GM11168 (cell line): Measurements from ENCODE around the gene GJD3.
"Not testable (repeated sequence)": the region's sequence is repeated elsewhere in the genome, so short reads cannot be mapped to it uniquely, and the experiment has no call there.

Experiments
- in situ Hi-C: fragments of 300-500 bp; cut with MboI; formaldehyde crosslinking; loops from one replicate; pipeline ENCODE4 v1.12.0; 2022; ENCODE audit warnings: low sequenced_read_pairs; ENCODE audit not compliant: unreplicated experiment

The GJD3 gene, protein sequence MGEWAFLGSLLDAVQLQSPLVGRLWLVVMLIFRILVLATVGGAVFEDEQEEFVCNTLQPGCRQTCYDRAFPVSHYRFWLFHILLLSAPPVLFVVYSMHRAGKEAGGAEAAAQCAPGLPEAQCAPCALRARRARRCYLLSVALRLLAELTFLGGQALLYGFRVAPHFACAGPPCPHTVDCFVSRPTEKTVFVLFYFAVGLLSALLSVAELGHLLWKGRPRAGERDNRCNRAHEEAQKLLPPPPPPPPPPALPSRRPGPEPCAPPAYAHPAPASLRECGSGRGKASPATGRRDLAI

DNA sequence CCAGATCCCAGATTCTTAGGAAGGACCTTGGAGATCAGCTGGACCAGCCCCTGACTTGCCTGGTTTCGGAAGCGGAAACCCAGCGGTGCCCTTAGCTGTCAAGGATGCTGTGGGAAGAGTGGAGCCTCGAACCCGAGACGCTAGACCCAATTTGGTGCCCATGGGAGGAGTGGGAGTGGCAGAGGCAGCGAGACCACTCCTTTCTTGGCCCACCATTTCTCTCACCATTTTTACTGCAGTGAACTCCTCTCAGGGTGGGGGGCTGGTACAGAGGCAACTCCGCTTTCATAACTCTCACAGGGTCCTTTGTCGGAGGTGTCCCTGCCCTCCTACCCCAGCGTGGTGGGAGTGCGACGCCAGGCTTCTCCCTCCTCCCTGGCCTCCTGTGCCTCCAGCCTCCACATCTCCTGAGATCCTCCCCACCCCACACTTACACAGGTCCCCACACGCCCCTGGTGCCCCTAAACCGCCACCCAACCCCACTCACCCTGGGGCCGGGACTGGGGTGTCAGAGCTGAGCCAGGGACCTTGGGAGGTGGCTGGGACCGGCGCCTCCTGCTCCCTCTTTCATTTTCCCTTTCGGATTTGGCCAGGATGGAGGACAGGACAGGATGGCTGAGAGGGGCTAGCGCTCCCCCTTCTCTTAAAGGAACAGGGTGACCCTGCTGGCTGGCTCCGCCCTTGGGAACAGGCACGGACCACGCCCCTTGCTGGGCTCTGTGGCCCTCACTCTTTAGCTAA lies at the start of gene GJD3:
Gene GJD3 (minus strand): TSS at position 617 of the 741 bp plus-strand sequence. CDS start 922 bp downstream, outside the sequence.
- in situ Hi-C loops, result loop anchor here (10.0 kb wide), 1 partner anchor 171 kb away; no protein-coding TSS in a partner anchor

DNA sequence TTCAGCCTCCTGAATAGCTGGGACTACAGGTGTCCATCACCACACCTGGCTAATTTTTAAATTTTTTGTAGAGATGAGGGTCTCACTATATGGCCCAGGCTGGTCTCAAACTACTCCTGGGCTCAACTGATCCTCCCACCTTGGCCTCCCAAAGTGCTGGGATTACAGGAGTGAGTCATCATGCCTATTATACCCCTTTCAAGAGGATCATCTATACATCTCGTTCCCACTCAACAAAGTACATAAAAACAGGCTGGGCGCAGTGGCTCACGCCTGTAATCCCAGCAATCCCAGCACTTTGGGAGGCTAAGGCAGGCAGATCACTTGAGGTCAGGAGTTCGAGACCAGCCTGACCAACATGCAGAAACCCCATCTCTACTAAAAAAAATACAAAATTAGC lies 49.8 kb upstream of the GJD3 start:
- in situ Hi-C loops, result loop anchor here (10.0 kb wide), 1 partner anchor 120 kb away; no protein-coding TSS in a partner anchor

DNA sequence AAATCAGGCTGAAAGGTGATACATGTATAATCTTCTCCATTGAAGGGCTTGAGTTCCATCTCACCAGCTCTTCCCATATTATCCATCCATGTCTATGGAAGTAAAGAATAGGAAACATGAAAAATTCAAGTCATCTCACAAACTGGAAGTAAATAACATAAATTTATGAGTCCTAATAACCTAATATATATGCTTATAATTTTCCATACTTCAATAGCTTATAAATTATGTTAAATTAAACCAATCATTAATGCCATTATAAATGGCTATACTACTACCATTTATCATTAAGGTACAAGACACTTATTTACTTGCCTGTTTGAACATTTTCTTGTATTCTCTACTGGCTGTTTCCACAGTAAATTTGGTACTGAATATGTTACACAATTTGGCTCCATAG lies 48.3 kb upstream of the GJD3 start:
- in situ Hi-C loops, result loop anchor here (10.0 kb wide), 1 partner anchor 118 kb away; no protein-coding TSS in a partner anchor

DNA sequence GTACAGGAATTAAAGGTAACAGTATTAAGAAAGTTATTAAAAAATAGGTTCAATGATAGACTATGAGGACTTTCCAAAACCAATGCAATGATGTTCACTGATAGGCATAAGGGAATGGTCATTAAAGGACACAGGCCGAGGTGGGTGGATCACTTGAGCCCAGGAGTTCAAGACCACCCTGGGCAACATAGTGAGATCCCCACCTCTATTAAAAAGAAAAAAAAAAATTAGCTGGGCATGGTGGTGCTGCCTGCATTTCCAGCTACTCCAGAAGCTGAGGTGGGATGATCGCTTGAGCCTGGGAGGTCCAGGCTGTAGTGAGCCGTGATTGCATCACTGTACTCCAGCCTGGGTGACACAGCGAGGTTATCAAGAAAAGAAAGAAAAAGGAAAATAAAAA lies 47.3 kb upstream of the GJD3 start:
- in situ Hi-C loops, result loop anchor here (10.0 kb wide), 1 partner anchor 117 kb away; no protein-coding TSS in a partner anchor

DNA sequence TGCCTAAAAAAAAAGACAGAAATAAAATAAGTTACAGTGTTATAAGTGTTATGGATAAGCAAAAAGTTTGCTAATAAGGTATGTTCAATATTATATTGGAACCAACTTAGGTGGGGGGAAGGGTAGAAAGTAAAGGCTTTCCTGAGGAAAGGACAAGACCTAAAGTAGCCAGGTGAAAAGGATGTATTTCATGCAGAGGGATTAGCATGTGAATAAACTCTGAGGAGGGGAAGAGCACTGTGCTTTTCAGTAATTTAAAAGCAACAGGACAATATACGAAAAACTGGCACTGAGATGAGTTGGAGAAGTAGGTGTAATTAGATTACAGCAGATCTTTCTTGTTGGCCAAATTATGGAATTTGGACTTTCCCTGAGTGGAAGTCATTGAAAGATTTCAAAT lies 45.5 kb upstream of the GJD3 start:
- in situ Hi-C loops, result loop anchor here (10.0 kb wide), 1 partner anchor 115 kb away; no protein-coding TSS in a partner anchor

DNA sequence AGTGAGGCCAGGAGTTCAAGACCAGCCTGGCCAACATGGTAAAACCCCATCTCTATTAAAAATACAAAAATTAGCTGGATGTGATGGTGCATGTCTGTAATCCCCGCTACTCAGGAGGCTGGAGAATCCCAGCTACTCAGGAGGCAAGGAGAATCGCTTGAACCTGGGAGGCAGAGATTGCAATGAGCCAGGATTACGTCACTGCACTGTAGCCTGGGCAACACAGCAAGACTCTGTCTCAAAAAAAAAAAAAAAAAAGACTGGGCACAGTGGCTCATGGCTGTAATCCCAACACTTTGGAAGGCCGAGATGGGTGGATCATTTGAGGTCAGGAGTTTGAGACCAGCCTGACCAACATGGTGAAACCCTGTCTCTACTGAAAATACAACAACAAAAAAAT lies 45.0 kb upstream of the GJD3 start:
- in situ Hi-C loops, result not testable (repeated sequence)

DNA sequence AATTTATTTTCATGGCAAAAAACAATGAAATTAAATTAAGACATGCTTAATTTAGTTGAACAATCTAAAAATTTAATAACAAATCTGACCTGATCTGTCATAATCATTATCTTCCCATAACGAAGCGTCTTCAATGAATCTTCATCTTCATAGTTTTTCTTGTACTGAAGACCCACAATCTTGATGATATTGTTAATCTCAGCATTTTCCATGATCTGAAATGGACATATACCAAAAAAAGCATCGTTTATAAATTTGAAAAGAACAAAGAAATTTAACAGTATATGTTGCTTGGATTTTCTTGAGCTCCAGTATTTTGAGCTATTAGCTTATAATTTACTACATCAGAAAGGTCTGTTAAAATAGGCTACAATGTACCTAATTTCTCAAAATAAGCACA lies 42.9 kb upstream of the GJD3 start:
- in situ Hi-C loops, result no loop called here

DNA sequence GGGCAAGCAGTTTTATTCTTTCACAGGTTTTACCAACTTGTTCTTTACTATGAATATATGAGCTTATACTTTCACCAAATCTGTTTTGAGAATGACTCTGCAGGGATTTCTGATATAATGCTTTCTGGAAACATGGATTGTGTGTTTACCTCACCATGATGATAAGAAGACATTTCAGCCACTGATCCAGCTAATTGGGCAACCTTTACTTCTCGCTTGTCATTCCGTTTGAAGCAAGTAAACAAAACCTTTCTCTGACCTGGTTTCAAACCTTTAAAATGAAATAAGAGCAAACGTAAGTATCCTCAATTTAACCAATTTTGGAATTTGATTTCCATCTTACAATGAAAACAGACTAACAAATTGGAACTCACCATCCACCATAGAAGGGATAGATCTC lies 39.5 kb upstream of the GJD3 start:
- in situ Hi-C loops, result no loop called here

DNA sequence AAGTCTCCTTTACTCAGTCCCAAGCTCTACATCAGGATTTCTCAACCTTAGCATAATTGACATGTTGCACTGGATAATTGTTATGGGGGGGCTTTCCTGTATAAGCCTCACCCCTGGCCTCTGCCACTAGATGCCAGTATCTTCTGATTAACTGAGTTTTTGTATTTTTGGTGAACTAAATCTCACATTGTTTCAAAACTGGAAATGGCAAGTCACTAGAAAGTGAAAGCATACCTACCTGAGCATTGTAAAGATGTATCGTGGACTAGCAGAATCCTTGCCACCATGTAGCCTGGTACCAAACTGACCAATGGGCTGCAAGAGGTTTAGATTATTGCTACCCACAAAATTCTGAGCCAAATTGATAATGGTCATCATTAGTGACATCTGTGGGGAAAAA lies 38.1 kb upstream of the GJD3 start:
- in situ Hi-C loops, result no loop called here

DNA sequence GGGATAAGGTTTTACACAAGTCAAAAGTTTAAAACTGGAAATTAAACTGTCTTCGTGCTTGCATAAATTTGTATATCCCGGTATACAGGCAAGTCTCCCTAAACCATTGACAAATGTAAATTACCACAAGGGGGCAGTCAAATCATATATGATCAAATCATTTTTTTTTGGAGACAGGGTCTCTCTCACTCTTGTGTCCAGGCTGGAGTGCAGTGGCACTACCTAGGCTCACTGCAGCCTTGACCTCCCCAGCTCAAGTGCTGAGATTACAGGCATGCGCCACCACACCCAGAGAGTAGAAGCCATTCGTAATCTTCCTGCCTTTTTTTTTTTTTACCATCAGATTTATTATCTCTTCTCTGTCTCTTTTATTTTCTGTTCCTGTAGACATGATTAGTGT lies 34.6 kb upstream of the GJD3 start:
- in situ Hi-C loops, result no loop called here

DNA sequence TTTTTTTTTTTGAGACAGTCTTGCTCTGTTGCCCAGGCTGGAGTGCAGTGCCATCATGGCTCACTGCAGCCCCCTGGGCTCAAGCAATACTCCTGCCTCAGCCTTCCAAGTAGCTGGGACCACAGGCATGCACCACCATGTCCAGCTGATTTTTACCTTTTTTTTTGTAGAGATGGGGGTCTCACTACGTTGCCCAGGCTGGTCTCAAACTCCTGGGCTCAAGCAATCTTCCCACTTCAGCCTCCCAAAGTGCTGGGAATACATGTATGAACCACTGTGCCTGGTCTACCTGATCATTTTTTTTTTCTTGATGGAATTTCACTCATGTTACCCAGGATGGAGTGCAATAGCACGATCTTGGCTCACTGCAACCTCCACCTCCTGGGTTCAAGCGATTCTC lies 22.0 kb upstream of the GJD3 start:
- in situ Hi-C loops, result not testable (repeated sequence)

DNA sequence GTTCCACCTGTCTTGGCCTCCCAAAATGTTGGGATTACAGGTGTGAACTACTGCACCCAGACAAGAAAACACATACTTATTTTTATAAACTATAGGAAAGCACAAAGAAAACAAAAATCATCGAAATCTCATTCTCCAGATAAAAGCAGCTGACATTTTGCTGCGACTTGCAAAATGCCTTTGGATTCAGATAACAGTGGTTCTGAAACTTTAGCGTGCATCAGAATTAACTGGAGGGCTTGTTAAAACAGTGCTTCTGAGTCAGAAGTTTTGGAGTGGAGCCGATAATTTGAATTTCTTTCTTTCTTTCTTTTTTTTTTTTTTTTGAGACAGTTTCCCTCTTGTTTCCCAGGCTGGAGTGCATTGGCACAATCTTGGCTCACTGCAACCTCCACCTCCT lies 17.7 kb upstream of the GJD3 start:
- in situ Hi-C loops, result no loop called here

DNA sequence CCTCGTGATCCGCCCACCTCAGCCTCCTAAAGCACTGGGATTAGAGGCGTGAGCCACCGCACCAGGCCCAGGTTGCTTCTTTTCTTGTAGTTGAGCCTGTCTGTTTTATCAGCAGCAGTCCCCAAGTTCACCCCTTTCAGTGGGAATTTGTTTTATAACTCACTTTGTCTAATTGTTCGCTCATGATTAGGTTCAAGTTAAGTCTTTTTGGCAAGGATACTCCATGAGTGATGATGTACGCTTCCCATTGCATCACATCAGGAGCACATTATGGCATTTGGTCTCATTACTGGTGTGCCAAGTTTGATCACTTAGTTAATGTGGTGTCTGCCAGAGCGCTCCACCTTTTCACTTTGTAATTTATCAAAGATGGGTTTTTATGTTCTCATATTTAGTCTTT lies 14.4 kb upstream of the GJD3 start:
- in situ Hi-C loops, result no loop called here

DNA sequence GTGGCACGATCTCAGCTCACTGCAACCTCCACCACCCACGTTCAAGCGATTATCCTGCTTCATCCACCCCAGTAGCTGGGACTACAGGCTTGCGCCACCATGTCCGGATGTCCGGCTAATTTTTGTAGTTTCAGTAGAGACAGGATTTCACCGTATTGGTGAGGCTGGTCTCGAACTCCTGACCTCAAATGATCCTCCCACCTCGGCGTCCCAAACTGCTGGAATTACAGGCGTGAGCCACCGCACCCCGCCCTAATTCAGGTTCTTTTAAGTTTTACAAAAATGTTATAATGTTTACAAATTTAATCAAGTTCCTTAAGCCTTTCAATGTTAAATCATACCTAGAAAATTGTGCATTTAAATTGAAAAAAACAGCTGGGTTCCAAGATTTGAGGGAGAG lies 13.3 kb upstream of the GJD3 start:
- in situ Hi-C loops, result no loop called here

DNA sequence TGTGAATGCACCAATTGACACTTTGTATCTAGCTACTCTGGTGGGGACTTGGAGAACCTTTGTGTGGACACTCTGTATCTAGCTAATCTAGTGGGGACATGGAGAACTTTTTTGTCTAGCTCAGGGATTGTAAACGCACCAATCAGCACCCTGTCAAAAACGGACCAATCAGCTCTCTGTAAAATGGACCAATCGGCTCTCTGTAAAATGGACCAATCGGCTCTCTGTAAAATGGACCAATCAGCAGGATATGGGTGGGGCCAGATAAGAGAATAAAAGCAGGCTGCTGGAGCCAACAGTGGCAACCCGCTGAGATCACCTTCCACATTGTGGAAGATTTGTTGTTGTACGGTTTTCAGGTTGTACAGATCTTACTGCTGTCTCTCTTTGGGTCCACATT lies 12.0 kb upstream of the GJD3 start:
- in situ Hi-C loops, result not testable (repeated sequence)

DNA sequence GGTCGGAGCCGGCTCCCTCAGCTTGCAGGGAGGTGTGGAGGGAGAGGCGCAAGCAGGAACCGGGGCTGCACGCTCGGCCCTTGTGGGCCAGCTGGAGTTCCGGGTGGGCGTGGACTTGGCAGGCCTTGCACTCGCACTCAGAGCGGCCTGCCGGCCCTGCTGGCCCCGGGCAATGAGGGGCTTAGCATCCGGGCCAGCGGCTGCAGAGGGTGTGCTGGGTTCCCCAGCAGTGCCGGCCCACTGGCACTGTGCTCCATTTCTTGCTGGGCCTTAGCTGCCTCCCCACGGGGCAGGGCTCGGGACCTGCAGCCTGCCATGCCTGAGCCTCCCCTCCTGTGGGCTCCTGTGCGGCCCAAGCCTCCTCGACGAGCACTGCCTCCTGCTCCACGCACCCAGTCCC lies 11.2 kb upstream of the GJD3 start:
- in situ Hi-C loops, result not testable (repeated sequence)

DNA sequence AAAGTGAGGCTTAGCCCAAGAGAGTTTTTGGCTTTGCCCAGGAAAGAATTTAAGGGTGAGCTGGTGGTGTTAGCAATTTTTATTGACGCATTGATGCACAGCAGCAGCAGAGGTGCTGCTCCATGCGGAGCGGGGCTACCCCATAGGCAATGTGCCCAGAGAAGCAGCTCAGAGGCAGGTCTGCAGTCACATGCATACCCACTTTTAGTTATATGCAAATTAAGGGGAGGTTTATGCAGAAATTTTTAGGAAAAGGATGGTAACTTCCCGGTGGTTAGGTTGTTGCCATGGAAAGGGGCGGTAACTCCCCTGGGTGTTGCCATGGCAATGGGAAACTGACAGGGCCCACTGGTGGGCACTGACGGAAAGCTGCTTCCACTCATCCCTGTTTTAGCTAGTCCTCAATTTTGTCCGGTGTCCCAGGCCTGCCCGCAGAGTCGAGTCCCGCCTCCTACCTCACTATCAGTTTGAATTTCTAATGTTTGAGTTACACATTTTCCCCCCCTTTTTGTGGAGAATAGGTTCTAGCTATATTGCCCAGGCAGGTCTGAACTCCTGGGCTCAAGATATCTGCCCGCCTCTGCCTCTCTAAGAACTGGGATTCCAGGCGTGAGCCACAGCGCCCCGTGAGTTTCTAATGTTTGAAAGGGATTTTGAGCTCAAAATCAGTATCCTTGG lies 10.4 kb upstream of the GJD3 start:
- in situ Hi-C loops, result no loop called here

DNA sequence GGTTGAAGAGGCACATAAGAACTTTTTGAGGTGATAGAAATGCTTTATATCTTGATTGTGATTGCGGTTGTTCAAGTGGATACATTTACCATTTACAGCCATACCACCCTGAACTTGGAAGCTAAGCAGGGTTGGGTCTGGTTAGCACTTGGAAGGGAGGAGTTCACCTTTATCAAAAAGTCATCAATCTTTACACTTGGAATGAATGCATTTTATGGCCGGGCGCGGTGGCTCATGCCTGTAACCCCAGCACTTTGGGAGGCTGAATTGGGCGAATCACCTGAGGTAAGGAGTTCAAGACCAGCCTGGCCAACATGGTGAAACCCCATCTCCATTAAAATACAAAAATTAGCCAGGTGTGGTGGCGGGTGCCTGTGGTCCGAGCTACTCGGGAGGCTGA lies 9.5 kb upstream of the GJD3 start:
- in situ Hi-C loops, result no loop called here

DNA sequence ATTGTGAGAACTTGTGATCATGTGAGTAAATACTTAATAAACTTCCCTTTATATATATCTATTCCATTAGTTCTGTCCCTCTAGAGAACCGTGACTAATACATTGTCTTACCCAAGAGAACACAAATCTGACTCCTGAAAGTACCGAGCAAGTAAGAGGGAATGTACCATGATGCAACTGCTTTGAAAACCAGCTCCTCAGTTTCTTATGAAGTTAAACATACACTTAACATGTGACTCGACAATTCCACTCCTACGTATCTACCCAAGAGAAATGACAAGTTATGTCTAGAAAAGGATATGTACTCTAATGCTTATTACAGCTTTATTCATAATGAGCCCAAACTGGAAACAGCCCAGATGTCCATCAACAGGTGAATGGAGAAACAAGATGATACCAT lies 8.8 kb upstream of the GJD3 start:
- in situ Hi-C loops, result no loop called here

DNA sequence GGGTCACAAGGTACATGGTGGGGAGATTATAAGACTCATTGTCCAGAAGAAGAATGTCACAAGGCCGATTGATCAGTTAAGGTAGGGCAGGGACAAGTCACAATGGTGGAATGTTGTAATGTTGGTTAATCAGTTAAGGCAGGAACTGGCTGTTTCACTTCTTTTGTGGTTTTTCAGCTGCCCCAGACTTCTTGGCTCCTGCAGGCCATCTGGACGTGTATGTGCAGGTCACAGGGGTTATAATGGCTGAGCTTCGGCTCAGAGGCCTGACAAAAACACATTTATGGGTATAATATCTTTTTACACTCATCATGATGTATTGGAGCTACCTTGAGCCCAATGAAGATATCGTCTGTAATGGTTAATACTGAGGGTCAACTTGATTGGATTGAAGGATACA lies 8.1 kb upstream of the GJD3 start:
- in situ Hi-C loops, result not testable (repeated sequence)

DNA sequence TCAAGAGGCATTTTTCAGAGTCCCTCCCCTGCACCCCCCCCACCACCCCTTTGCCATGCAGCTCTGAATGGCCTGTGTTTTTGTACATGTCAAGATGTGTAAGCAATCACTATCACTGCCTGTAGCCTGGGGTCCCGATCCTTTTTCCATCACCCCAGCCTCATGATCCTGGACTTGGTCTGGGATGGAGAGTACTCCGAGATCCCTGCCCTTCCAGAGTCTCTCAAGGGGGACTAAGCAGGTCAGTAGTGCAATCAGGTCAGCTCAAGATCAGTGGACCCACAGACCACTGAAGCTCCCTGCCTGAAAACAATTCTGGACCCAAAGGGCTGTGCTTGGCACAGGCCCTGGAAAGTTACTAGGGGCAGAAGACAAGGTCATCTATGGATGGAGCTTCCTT lies 7.5 kb upstream of the GJD3 start:
- in situ Hi-C loops, result no loop called here
